Hepatocyte (in vitro differentiated cells): Measurements from ENCODE around the gene ANKS1B.

Experiments
- EZH2phosphoT487 ChIP-seq: fragments of 200-600 bp; sonication (generic); IDR thresholded peaks from one replicate; pipeline ENCODE4 v1.6.1; 2018; ENCODE audit warnings: antibody characterized with exemption, mild to moderate bottlenecking, low read depth, moderate library complexity; ENCODE audit not compliant: unreplicated experiment, severe bottlenecking
- TF ChIP-seq, protein P1 (sequence below): fragments of 200-600 bp; sonication (generic); IDR thresholded peaks from 2 replicates; pipeline ENCODE4 v1.5.1; 2016; ENCODE audit warnings: antibody characterized with exemption, mild to moderate bottlenecking; ENCODE audit not compliant: poor library complexity

GRCh38 chr12:99036566-99036965, 948.2 kb downstream of the ANKS1B start:
- TF ChIP-seq EZH2phosphoT487, result no peak
- TF ChIP-seq, protein P1, sequence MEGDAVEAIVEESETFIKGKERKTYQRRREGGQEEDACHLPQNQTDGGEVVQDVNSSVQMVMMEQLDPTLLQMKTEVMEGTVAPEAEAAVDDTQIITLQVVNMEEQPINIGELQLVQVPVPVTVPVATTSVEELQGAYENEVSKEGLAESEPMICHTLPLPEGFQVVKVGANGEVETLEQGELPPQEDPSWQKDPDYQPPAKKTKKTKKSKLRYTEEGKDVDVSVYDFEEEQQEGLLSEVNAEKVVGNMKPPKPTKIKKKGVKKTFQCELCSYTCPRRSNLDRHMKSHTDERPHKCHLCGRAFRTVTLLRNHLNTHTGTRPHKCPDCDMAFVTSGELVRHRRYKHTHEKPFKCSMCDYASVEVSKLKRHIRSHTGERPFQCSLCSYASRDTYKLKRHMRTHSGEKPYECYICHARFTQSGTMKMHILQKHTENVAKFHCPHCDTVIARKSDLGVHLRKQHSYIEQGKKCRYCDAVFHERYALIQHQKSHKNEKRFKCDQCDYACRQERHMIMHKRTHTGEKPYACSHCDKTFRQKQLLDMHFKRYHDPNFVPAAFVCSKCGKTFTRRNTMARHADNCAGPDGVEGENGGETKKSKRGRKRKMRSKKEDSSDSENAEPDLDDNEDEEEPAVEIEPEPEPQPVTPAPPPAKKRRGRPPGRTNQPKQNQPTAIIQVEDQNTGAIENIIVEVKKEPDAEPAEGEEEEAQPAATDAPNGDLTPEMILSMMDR, result no peak
